Hippocampal formation (tissue), 2 donors: ENCODE data around the gene TRPV2.
A peak's percentile ranks its signal among the peaks of the same experiment; 100 is the strongest.

Experiments used
- DNase-seq, 2 donors: peaks; one replicate each; lab custom pipeline; 2025; lab: John Stamatoyannopoulos, UW

Gene TRPV2

DNA sequence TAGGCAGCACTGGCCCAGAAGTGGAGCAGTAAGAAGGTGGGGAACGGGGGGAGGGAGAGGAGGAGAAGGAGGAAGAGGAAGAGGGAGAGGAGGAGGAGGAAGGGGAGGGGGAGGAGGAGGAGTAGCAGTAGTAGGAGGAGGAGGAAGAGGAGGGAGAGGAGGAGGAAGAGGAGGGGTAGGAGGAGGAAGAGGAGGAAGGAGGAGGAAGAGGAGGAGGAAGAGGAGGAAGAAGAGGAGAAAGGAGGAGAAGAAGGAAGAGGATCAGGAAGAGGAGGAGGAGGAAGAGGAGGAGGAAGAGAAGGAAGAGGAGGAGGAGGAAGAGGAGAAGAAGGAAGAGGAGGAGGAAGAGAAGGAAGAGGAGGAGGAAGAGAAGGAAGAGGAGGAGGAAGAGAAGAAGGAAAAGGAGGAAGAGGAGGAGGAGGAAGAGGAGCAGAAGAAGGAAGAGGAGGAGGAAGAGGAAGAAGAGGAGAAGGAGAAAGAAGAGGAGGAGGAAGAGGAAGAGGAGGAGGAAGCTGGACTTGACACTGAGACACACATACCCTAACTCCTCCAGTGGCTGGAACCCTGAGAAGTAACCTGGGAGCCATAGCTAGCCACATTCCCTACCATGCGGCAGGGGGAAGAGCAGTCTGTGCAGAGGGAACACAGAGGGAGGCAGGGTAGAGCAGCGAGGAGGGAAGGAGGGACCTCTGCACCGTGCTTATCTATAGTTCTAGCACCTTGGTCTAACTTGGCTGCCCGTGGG is 40.8 kb downstream of the TRPV2 start:
- no peak for DNase-seq

GRCh38 chr17:16456742-16457316 is 41.5 kb downstream of the TRPV2 start:
- DNase-seq, result peak in 1 of 2 donors; percentile 21

- DNase-seq, result no peak
Observed at GRCh38 chr17:16459271-16459670, 43.9 kb downstream of the TRPV2 start.

DNA sequence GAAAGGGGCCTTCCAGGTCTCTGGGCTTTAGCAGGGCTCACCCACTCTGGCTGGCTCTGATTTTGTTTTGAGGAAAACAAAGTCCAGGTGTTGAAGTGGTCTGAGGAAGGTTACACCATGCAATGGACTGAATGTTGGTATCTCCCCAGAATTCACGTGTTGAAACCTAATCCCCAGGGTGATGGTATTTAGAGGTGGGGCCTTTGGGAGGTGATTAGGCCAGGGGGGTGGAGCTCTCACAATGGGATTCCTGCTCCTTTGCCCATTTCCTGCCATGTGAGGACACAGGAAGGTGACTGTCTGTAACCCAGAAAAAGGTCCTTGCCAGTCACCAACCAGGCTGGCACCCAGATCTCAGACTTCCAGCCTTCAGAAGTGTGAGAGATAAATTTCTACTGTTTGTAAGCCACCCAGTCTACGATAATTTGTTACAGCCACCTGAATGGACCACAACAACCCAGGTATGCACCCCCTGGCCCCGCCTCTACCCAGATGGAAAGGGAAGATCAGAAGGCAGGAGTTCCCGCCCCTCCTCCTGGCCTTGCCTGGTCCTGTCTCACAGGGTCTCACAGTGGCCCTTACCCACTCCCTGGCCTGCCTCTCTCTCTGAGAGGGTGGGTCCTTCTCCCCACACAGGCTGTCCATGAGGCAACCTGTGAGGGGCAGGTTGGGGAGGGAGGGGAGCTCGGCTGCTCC is 44.6 kb downstream of the TRPV2 start:
- DNase-seq, result no peak

DNA sequence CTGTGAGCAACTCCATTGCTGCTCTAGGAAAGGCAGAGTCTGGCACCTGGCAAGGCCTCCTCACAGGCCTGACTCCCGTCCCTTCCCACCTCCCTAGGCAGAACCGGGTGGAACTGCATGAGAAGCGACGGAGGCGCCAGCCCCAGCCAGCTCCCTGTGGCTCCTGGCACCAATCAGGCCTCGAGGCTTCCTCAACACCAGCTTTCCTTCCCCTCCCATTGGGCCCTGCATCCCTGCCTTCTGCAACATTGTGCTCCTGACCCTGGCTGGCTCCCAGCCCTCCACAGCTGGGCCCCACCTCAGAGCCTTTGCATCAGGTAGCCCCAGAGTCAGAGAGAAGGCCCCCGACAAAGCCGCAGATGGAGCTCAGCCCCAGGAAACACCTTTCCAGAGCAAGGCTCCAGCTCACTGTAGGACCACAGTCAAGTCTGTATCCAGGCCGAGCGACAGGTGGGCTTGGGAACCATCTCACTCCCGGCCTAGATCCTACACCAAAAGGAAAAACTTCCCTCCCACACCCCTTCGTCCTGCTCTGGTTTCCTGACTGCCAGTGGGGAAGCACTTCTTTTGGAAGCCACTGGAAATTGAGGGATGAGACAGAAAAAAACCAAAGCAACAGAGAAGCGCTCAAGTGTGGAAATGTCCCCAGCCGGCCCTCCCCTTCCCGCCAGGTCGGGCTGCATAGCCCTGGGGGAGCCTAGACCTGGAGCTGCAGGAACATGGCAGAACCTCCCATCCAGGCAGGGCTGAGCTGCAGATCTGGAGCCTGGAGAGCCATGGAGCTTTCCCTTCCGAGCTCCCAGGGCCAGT is 45.6 kb downstream of the TRPV2 start:
- DNase-seq, result no peak

GRCh38 chr17:16461606-16461866 is 46.2 kb downstream of the TRPV2 start:
- no peak for DNase-seq

- DNase-seq, result no peak
Observed at GRCh38 chr17:16462070-16462864, 46.9 kb downstream of the TRPV2 start.

DNA sequence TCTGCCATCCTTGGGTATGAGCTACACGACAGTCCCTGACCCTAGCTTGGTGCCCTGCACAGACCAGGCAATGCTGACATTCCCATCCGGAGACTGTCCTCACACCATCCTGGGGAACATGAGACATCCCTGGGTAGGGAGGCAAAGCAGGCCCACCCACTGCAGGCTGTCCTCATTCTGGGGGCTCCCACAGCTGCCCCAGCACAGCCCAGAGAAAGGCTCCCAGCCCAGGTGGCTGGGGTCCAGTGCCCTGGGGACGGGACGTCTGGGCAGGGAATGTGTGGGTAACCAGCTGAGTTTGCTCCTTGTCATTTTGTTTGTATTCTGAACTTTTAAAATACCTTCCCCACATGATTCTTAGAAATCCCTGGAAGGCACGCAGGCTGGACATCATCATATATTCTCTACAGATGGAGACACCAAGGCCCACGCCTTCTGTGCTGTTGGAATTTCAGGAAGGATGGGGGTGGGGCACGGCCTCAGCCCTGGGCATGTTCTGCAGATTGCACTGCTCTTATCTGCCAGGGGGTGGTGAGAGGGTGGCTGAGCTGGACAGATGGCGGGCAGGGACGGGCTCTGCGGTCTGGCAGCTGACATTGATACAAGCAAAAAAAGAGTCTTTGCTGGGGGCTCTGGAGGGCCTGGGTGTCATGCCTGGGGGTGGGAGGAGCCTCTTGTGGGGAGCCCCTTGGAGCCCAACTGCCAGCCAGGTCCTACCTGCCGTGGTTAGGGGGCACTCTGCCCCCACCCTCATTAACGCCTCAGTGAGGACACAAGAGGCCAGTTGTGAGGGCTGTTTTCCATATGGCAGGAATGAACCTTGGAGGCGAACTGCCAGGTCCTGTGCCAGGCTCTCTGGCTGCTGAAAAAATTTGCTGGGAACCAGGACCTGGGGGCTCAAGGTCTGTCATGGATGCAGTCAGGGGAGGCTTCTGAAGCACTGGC is 48.3 kb downstream of the TRPV2 start:
- DNase-seq, result no peak

DNA sequence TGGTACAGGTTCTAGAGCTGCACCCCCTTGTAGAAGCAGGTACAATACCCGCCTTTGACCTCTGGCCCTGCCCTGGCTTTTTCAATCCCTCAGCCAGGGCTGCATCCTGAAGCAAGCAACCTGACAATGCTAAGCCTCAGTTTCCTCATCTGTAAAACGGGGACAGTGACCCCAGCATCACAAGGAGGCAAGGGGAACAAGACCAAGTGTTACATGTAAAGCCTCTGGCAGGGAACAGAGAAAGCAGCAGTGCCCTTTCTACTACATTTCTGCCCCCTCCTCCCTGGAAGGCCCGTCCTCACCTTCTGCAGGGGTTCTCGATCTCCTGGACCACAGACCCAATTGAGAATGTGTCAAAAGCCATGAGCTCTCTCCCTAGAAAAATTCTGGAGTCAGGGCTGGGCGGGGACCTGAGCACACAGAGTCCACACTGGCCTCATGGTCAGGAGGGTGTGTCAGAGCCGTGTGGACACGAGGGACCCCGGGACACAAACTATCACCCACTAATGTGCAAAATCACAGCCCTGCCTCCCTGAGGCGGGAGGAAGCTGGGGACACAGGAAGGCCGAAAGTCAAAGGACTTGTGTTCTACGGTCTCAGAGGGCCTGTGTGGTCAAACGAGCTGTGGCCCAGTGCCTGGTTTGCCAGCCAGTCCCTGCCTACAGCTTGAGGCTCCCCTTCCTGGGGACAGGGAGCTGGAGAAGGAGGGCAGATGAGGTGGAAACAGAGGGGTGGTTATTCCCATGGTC is 49.1 kb downstream of the TRPV2 start:
- DNase-seq, result no peak

- no peak for DNase-seq
Observed at GRCh38 chr17:16465052-16465312, 49.6 kb downstream of the TRPV2 start.

DNA sequence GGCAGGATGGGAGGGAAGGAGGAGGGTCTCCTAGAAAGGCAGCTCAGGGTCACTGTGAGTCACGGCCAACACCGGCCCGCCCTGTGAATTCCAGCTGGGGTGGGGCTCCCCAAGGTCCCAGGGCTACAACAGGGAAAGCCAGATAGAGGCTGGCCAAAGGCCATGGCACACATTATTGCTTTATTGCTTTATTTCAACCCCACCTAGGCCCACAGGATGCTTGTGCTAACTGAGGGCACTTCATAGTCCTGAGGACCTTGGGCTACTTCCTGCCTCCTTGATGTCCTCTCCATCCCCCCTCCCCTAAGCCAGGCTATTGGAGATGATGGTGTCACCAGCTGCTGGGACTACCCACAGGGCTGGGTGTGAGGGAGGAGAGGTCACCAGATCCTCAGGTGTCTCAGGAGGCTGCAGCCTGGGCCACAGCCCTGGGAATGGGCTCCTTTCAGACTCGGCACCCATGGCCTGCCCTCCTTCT is 50.5 kb downstream of the TRPV2 start:
- no peak for DNase-seq

DNA sequence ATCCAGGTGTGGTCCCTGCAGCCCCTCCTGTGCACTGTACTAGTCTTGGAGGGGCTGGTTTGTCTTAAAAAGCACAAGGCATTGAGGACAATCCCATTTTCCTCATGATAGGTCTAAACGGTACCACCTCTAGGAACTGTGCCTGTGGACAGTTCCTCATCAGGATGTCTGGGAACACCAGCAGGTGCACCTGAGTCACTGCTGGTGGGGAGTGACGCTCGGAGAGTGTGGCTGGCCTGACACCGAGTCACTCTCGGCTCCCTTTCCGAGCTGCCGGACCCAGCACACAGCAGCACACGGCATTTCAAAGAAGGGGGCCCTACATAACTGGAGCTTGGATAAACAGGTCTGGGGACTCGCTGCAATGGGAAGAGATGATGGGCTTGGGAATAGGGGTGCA is 51.0 kb downstream of the TRPV2 start:
- no peak for DNase-seq

DNA sequence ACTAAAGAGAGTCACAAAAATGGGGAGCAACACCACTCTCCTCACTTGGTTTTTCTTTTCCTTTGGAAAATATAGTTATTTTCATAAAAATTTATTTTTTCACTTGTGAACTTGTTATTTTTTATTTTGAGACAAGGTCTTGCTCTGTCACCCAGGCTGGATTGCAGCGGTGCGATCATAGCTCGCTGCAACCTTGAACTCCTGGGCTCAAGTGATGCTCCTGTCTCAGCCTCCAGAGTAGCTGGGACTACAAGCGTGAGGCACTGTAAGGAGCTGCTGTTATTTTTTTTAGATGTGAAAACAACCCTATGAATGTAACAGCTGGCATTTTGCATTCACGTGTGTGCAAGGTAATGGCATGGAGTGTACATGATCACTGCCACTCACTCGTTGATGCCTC is 51.7 kb downstream of the TRPV2 start:
- no peak for DNase-seq

- no peak for DNase-seq
Observed at GRCh38 chr17:16467886-16468285, 52.5 kb downstream of the TRPV2 start.

GRCh38 chr17:16468428-16468992 is 53.1 kb downstream of the TRPV2 start:
- DNase-seq, result no peak

DNA sequence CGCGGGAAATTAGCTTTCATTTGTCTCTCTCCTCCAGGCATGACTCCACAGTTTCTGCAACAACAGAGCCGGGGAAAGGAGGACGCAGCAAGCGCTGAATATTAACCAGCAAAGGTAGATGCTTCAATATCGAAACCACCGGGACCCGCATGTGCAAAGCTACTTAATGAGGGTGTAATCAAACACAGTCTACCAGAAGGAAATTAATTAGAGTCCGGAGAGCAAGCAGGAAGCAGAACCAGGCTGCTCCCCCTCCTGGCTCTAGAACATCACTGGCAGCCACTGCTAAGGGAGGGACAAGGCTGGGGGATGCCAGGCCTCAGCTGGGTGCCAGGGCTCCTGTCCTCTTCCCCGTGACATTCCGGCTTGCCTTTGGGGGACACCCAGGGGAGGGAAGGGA is 54.9 kb downstream of the TRPV2 start:
- peak in 1 of 2 donors; percentile 22 for DNase-seq

DNA sequence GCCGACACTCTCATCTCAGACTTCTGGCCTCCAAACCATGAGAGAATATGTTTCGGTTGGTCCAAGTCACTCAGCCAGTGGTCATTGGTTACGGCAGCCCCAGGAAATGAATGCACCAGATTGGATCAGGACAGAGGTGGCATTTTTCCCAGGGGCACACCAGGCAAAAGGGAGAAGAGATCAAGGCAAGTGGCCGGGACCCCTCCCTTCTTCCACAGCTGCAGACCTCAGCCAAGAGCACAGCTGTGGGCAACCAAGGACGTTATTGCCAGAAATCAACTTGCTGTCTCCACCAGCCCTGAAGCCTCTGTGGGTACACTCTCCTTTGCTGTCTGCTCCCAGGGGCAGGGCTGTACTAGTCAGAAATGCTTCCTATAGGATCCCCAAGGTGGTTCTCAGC is 55.9 kb downstream of the TRPV2 start:
- no peak for DNase-seq

GRCh38 chr17:16472539-16472938 is 57.2 kb downstream of the TRPV2 start:
- no peak for DNase-seq

DNA sequence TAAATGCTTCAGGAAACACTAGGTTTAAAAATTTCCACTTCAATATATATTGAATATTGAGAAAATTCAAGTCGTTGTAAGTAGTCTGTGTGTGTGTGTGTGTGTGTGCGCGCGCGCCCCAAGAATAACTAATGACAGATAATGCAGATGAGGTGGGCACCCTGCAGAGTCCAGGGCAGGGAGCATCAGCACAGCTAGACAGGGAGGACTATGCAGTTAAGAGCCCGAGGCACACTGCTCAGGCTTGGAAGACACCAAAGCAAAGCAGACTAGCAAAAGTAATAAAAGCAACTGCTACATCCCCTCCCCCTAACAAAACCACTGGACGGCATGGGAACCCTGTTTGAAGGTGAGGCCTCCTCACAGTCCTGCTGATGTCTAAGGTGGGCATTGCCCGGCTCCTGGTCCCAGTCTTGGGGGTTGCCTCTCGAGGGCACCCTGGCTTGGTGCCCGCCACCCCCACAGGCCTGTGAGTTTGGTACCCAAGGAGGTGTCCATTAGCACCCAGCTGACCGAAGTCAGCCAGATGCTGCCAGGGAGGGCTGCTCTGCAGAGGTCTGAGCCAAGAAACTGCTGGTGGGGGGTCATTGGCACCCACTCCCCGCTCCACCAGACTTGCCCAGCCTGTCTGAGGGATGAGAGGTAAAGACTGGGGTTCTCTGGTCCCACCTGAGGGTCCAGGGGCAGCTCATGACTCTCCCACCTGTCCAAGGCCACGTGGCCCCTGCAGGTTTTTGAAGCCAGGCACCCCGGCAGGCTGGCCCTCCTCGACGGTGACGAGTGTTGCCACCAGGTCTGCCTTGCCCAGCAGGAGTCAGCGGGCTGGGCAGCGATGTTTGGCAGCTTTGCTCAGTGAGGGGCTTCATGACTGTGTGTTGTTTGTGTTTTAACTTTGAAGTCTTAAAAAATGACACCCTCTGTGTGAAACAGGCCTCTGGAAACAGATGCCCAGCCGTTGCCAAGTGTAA is 58.0 kb downstream of the TRPV2 start:
- no peak for DNase-seq
